Right cardiac atrium (tissue), 5 donors: ENCODE data around the gene SPINT4. TPM values are rescaled to one million over a fixed set of nuclear protein-coding genes. Genes with fewer than 3 reads are reported as not detected.
"Not testable (repeated sequence)": the region's sequence is repeated elsewhere in the genome, so short reads cannot be mapped to it uniquely, and the experiment has no call there.

Experiments
- ATAC-seq, 2 donors: fragments of 200-7000 bp; cut with Tn5 transposase; one replicate each; pipeline versions ENCODE4 v1.8.0 to v1.9.1; 2020; ENCODE audit warnings: moderate library complexity in 2 of 2, mild to moderate bottlenecking in 1 of 2
- DNase-seq, 3 donors: peaks; one replicate each; pipeline ENCODE4 v3.0.0-alpha.2; 2020
- H3K27ac ChIP-seq: one replicate; pipeline ENCODE4 v1.5.1; 2013; ENCODE audit warnings: mild to moderate bottlenecking, low read length, control low read depth, moderate library complexity
- H3K27me3 ChIP-seq: one replicate; pipeline ENCODE4 v1.6.1; 2013; ENCODE audit not compliant: control insufficient read depth, insufficient read depth
- H3K4me1 ChIP-seq: one replicate; pipeline ENCODE4 v1.6.1; 2013; ENCODE audit warnings: low read length; ENCODE audit not compliant: control insufficient read depth, insufficient read depth
- H3K4me3 ChIP-seq: one replicate; pipeline ENCODE4 v1.5.1; 2013; ENCODE audit warnings: low read length, control low read depth
- H3K9me3 ChIP-seq: one replicate; pipeline ENCODE4 v1.6.1; 2013; ENCODE audit warnings: low read length; ENCODE audit not compliant: control insufficient read depth
- WGBS: extraction: QIAGEN DNeasy Blood & Tissue Kit; methylation state at CpG from one replicate; pipeline ENCODE4 v1.1.7; 2013; 5-methylcytosine and 5-hydroxymethylcytosine counted together
- intact Hi-C, 4 donors: fragments of 100-400 bp; cut with DNase I; formaldehyde crosslinking; loops; one replicate each; pipeline versions ENCODE4 v1.11.0 to v1.14.0; 2022 to 2023
- polyA plus RNA-seq: library from polyadenylated mRNA; stranded (reverse); fragments of 200-250 nt; gene quantifications from one replicate; pipeline ENCODE4 v1.2.3, GENCODE V29; 2013
- total RNA-seq, 4 donors: library from RNA; stranded (reverse); fragmentation: NEBNext Ultra II Directional; extraction: Animal tissue kit (Norgen Biotek cat#: 25700); gene quantifications; one replicate each; pipeline ENCODE4 v1.2.1, GENCODE V29; 2021
- donor health status: healthy with polysubstance abuse.
- donor health status: DM: no; HTN: yes; CAD: no.
- donor health status: DM: no; HTN: no; CAD: no.
- donor health status: DM: no; HTN: yes; CAD: no; lungs with severe emphysema.
- donor health status: DM: yes; HTN: yes; CAD: no.

Gene SPINT4
- total and polyA plus RNA-seq, 5 donors: not detected

DNA sequence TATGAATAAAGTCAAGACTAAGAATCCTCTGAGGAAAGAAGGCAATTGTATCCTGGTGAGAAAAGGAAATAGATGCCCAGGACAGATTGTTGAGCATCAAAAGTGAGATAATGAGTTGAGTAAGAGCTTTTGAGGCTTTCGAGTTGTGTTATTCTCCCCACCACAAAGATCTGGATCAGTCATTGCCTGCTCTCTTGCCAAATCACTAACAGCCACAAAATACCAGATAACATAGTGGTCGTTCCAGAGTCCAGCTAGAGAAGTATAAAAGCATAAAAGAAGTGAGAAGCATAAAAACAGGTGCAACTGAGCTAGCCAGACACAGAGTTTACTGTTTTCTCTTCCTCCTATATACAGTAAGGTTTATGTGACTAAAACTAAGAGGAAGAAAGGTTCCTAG is 4.9 kb downstream of the SPINT4 start:
- no peaks in the 10 kb centered on the region for H3K9me3 ChIP-seq
- ATAC-seq (no peak), DNase-seq (no peak)
- H3K4me1 ChIP-seq: no peaks in the 10 kb centered on the region
- H3K27ac ChIP-seq: no peak overlapping the region
- H3K4me3 ChIP-seq: no peak overlapping the region
- intact Hi-C loops: no loop called here
- H3K27me3 ChIP-seq: no peaks in the 10 kb centered on the region
- WGBS: 42% methylated on average over 2 of the region's 2 CpGs

DNA sequence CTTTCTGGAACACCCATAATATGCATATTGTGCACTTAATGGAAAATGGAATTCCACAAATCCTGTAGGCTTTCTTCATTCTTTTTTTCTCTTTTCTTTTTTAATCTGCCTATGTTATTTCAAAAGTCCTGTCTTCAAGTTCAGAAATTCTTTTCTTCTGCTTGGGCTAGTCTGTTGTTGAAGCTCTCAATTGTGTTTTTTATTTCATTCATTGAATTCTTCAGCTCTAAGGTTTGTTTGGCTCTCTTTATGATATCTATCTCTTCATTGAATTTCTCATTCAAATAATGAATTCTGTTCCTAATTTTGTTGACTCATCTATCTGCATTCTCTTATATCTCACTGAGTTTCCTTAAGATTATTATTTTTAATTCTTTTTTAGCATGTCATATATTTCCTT is 10.1 kb downstream of the SPINT4 start:
- H3K4me1 ChIP-seq: no peaks in the 10 kb centered on the region
- no peak overlapping the region for H3K27ac ChIP-seq
- DNase-seq (no peak), ATAC-seq (no peak)
- intact Hi-C loops: no loop called here
- H3K4me3 ChIP-seq: no peak overlapping the region
- H3K9me3 ChIP-seq: peaks cover 2% of the 10 kb centered on the region
- no peaks in the 10 kb centered on the region for H3K27me3 ChIP-seq

GRCh38 chr20:45735552-45735951 is 13.4 kb downstream of the SPINT4 start:
- intact Hi-C loops: no loop called here
- no peak overlapping the region for H3K27ac ChIP-seq
- H3K4me3 ChIP-seq: no peak overlapping the region
- H3K4me1 ChIP-seq: no peaks in the 10 kb centered on the region
- H3K9me3 ChIP-seq: peaks cover 2% of the 10 kb centered on the region
- no peak for DNase-seq
- no peaks in the 10 kb centered on the region for H3K27me3 ChIP-seq
- 87% methylated on average over 8 of the region's 8 CpGs for WGBS
- no peak for ATAC-seq

DNA sequence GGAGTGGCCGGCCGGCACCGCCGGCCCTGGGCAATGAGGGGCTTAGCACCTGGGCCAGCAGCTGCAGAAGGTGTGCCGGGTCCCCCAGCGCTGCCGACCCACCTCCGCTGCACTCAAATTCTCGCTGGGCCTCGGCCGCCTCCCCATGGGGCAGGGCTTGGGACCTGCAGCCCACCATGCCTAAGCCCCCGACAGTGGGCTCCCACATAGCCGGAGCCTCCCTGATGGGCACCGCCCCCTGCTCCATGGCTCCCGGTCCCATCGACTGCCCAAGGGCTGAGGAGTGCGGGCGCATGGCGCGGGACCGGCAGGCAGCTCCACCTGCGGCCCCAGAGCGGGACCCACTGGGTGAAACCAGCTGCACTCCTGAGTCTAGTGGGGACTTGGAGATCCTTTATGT is 13.8 kb downstream of the SPINT4 start:
- Histone ChIP-seq H3K27me3 (no peaks in the 10 kb centered on the region), H3K4me3 (no peak overlapping the region), H3K9me3 (peaks cover 2% of the 10 kb centered on the region), H3K4me1 (no peaks in the 10 kb centered on the region), H3K27ac (no peak overlapping the region)
- intact Hi-C loops: no loop called here
- no peak for DNase-seq
- 93% methylated on average over 23 of the region's 23 CpGs for WGBS
- no peak for ATAC-seq

DNA sequence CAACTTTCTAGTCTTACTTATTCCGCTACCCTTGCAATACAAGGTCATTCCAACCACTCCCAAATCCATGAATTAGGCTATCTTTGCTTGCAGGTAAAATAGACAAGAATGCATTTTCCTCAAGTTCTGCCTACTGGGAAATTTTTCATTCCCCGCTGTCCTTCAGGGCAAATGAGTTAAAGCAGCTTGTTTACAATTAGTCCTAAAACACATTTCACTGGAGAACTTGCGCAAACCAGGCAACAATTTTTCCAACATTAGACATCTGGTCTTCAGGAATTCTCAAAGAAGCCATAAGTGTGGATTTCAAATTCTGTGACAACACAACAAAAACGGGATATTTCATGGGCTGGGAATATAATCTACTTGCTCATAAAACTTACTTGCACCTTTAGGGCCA is 20.4 kb downstream of the SPINT4 start:
- DNase-seq (no peak), ATAC-seq (no peak)
- Histone ChIP-seq H3K9me3 (no peaks in the 10 kb centered on the region), H3K27me3 (no peaks in the 10 kb centered on the region), H3K4me3 (no peak overlapping the region), H3K27ac (no peak overlapping the region), H3K4me1 (no peaks in the 10 kb centered on the region)
- intact Hi-C loops: no loop called here
- 86% methylated on average over 4 of the region's 4 CpGs for WGBS

DNA sequence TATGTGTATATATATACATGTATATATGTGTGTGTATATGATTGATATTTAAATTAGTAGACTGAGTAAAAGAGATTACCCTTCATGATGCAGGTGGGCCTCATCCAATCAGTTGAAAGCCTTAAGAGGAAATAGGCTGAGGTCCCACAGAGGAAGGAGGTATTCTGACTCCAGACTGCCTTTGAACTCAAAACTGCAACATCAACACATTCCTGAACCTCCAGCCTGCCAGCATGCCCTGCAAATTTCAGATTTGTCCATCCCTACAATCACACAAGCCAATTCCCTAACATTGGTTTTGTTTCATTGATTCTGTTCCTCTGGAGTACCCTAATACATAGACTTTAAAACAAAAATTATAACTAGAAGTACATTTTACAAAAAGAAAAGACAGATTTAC is 22.9 kb downstream of the SPINT4 start:
- Histone ChIP-seq H3K4me1 (no peaks in the 10 kb centered on the region), H3K4me3 (no peak overlapping the region), H3K27ac (no peak overlapping the region), H3K9me3 (no peaks in the 10 kb centered on the region), H3K27me3 (no peaks in the 10 kb centered on the region)
- DNase-seq (no peak), ATAC-seq (no peak)
- intact Hi-C loops: no loop called here

DNA sequence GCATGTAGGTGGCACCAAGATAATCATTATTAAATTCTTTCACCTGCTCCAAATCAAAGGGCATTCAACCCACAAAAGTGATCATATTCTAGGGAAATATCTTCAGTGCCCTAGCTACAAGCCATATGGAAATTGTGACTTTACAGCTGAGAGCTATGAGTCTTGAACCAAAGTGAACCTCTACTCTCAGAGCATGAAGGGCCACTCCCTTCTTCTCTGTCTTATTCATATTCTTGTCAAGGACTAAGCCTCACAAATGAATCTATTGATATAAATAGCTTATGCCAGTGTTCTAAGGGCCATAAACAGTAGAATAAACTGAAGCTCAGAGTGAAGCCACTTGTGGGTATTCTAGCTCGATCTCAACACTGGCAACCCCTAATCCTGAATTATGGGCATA is 29.6 kb downstream of the SPINT4 start:
- Histone ChIP-seq H3K4me3 (no peak overlapping the region), H3K9me3 (no peaks in the 10 kb centered on the region), H3K27ac (no peak overlapping the region), H3K4me1 (no peaks in the 10 kb centered on the region), H3K27me3 (no peaks in the 10 kb centered on the region)
- DNase-seq (no peak), ATAC-seq (no peak)
- intact Hi-C loops: loop anchor here in 1 of 4 donors (10.0 kb wide), 1 partner anchor 207 kb away; the partner anchor contains the start of gene EPPIN
- 83% methylated on average over 1 of the region's 1 CpG for WGBS

DNA sequence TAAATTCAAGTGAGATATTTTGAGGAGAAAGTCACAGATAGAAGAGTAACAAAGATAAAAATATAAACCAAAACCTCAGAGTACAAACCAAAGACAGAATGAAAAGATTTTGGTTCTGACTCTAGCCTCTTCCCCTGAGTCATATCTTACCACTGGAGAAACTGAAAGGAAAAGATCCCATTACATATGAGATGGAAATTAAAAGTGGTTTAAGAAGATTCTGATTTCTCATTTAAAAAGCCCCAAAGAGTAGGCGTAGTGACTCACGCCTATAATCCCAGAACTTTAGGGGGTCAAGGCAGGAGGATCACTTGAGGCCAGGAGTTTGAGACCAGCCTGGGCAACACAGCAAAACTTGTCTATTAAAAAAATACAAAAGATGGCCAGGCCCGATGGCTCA is 30.6 kb downstream of the SPINT4 start:
- Histone ChIP-seq H3K27me3 (no peaks in the 10 kb centered on the region), H3K9me3 (no peaks in the 10 kb centered on the region), H3K4me1 (no peaks in the 10 kb centered on the region), H3K4me3 (no peak overlapping the region), H3K27ac (no peak overlapping the region)
- ATAC-seq (no peak), DNase-seq (no peak)
- intact Hi-C loops: loop anchor here in 1 of 4 donors (10.0 kb wide), 1 partner anchor 208 kb away; the partner anchor contains the start of gene EPPIN
- WGBS: 90% methylated on average over 3 of the region's 3 CpGs

GRCh38 chr20:45758096-45758495 is 35.9 kb downstream of the SPINT4 start:
- Histone ChIP-seq H3K27me3 (no peaks in the 10 kb centered on the region), H3K4me1 (no peaks in the 10 kb centered on the region), H3K27ac (no peak overlapping the region), H3K4me3 (no peak overlapping the region), H3K9me3 (no peaks in the 10 kb centered on the region)
- intact Hi-C loops: loop anchor here in 1 of 4 donors (10.0 kb wide), 1 partner anchor 213 kb away; the partner anchor contains the start of gene EPPIN
- 74% methylated on average over 4 of the region's 4 CpGs for WGBS
- no peak for DNase-seq
- ATAC-seq: no peak

DNA sequence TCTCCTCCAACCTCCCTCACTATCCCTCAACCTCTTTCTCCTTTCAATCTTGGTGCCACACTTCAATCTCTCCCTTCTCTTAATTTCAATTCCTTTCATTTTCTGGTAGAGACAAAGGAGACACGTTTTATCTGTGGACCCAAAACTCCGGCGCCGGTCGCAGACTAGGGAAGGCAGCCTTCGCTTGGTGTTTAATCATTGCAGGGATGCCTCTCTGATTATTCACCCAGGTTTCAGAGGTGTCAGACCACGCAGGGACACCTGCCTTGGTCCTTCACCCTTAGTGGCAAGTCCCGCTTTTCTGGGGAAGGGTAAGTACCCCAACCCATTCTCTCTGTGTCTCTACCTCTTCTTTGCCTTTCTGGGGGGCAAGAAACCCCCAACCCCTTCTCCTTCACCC is 37.8 kb downstream of the SPINT4 start:
- ATAC-seq, H3K9me3 ChIP-seq, DNase-seq, H3K4me1 ChIP-seq, H3K27ac ChIP-seq, H3K4me3 ChIP-seq, H3K27me3 ChIP-seq: not testable (repeated sequence)
- 80% methylated on average over 8 of the region's 8 CpGs for WGBS
- intact Hi-C loops: loop anchor here in 1 of 4 donors (10.0 kb wide), 1 partner anchor 215 kb away; the partner anchor contains the start of gene EPPIN

- ATAC-seq, intact Hi-C loops, DNase-seq, H3K4me3 ChIP-seq, H3K9me3 ChIP-seq, H3K27ac ChIP-seq, H3K4me1 ChIP-seq, H3K27me3 ChIP-seq: not testable (repeated sequence)
- WGBS: 87% methylated on average over 12 of the region's 12 CpGs
Measured at GRCh38 chr20:45761966-45762365, 39.8 kb downstream of the SPINT4 start.

- intact Hi-C loops: loop anchor here in 1 of 4 donors (5.0 kb wide), 1 partner anchor 447 kb away; no protein-coding TSS in a partner anchor
- WGBS: 76% methylated on average over 13 of the region's 13 CpGs
- DNase-seq, ATAC-seq, H3K27ac ChIP-seq, H3K27me3 ChIP-seq, H3K9me3 ChIP-seq, H3K4me3 ChIP-seq, H3K4me1 ChIP-seq: not testable (repeated sequence)
Measured at GRCh38 chr20:45764618-45765282, 42.6 kb downstream of the SPINT4 start.
